CD4-positive, alpha-beta T cell treated with Interleukin-1 beta for 1 hour (primary cell): Measurements from ENCODE around the gene PTPRR.

Experiments
- DNase-seq, 2 donors: peaks; one replicate each; pipeline ENCODE4 v3.0.0-alpha.2; 2020 to 2022

PTPRR gene

DNA sequence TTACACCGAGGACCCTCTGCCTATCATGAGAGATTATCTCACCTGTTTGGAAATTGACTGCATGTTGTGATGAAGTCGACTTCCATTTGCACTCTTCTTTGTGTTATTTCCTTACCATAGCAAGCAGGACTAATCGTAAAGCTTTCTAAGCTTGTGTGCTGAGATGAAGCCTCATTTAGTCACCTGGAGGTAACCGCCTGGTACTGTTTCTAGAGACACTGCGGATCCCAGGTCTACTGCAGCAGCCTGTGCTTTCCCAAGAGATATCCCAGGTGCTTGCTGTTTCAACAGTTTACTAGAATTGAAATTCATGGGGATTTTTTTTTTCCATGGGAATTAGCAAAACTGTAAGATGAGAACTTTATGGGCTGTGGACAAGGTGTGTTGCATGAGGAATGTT lies 131.8 kb downstream of the PTPRR start:
- DNase-seq = no peak

DNA sequence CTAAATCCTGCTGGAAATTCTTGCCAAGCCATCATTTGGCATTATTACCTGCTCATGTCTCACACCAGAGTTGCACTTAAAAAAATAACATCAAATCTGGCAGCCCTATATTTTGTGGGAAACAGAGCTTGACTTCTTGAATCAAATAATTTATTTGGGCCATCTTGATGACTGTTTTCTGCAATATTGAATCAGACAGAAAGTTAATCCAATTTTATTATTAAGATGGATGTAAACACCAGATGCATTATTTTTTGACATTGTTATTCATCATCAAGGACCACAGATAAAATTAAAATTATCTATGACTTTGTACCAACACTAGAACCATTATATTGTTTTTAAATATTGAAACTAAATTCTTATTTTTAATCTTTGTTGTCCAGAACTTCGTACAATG lies 132.9 kb downstream of the PTPRR start:
- no peak for DNase-seq

DNA sequence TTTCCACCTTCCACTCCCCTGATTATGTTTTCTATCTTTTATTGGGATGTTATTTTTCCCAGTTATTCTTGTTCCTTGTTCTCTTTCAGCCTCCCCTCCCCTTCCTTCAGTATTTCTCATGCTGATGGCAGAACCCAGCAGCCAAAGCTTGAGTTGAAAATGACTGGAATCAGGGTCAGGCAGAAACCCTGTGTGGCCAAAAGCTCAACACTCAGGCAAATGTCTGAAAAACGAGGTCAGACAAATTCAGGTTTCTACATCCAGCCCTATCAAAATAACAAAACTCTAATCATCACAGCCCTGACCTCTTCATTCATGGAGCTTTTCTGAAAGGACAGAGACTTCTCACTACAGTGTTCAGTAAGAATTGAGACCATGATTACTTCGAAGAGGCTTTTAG lies 134.6 kb downstream of the PTPRR start:
- no peak for DNase-seq

DNA sequence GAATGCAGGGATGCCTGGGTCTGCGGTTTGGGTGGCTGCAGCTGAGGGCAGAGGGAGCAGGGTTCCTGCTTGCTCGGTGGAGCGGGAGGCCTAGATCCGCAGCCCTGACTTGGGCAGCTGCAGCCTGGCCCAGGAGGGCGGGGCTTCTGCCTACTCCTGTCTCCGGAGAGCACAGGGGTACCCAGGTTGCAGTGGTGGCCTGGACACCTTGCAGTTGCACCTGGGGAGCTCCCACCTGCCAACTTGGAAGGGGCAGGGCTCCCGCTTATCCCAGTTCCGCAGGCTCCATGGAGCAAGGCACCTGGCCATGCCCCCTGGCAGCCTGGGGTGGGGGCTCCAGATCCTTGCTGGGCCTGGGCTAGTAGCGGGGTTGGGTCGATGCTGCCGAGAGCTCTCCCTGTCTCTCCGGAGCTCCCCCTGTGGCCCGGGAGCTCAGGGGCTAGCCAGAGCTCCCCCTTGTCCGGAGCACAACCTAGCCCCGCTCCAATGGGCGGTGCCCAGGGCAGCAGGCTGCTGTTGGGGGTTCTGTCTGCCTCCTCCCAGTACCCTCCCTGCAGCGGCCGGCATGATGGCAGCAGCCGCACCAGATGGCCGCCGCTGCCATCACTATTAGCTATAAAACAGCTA lies 136.4 kb downstream of the PTPRR start:
- no peak for DNase-seq

DNA sequence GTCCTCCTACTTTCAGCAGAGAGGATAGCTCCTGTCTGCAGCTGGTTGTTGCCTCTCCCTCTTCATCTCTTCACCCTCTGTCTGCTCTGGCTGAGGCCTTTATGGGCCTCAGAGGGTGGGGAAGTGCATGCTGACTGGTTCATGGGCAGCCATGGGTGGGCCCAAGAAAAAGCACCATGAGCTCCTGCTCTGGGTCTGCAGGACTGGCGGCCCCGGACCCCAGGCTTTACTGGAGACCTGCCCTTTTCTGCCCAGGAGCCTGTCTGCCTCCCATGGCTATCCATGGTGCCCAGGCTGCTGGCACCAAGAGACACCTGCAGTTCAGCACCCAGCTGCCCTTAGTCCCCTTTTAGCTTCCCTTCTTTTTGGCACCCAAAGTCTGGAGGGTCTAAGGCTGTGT lies 137.1 kb downstream of the PTPRR start:
- no peak for DNase-seq

DNA sequence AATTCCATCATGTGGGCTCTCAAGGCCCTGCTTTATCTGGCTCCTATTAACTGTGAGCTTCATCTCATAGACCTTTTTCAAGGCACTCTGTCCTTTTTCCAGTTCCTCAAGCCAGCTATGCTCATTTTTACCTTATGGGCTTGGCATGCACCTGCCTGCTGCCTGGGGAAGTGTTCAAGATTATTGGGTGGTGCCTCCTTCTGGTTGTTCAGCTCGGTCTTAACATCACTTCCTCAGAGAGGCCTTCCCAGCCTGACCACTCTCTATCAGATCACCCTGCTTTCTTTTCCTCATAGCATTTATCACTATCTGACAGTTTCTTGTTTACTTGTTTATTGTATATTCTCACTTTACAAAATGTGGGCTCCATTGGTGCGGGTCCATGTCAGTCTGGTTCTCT lies 141.3 kb downstream of the PTPRR start:
- no peak for DNase-seq

DNA sequence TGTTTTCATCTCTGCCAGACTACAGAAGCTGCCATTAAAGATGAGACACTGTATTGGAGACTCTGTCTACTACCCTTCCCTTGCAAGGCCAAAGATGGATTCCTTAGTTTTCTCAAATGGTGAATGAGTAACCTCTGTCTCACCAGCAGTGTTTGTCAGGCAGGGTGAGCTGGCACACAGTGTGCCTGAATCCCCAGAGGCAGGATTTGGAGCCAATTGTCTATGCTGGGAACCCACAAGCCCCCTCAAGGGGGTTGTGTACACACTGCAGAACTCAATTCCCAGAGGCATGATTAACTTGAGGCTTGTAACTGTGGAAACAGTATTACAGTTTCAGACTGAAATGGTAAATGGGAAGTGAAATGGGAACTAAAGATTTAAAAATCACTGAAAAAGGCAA lies 146.5 kb downstream of the PTPRR start:
- DNase-seq = no peak

DNA sequence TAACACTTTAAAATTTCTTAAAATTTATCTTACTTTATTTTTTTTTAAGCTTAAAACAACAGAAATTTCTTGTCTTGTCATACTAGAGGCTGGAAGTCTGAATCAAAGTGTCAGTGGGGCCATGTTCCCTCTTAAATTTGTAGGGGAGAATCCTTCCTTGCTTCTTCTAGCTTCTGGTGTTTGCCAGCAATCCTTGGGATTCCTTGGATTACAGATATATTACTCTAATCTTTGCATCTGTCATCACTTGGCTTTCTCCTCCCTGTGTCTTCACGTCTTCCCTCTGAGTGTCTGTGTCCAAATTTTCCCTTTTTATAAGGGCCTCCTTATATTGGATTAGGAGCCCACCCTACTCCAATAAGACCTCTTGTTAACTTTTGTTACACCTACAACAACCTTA lies 147.7 kb downstream of the PTPRR start:
- no peak for DNase-seq

DNA sequence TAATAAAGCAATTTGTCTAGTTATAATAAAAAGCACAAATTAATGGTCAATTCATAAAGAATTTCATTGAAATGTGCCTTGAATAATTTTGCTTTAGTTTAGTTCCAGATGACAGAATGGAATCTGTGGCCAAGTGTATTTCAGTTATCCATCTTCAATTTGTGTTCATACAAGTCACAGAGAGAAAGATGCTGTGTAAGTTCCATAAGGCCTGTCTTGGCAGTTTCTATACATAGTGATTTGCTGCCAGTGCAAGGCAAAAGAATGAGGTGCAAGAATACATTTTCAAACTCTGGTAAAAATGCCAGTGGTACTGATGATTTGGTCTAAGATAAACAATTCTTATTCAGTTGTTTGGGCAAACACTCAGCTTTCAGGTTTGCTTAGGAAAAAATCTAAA lies 149.0 kb downstream of the PTPRR start:
- no peak for DNase-seq

DNA sequence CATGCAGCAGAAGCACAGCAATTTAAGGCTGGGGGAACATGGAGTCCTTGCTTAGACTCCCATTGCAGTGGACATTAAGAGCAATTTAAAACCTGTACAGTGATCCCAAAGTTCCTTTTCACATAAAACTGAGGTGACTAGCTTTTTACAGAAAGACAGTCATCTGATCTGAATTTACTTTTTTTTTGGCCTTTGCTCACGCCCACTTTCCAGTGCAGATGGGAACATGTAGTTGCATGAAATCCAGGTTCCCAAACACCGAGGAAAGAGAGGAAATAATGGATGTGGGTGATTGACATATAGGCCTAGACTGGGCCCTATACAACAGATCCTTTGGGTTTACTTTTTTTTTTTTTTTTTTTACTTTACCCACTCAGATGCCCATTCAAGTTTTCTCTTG lies 156.9 kb downstream of the PTPRR start:
- no peak for DNase-seq

DNA sequence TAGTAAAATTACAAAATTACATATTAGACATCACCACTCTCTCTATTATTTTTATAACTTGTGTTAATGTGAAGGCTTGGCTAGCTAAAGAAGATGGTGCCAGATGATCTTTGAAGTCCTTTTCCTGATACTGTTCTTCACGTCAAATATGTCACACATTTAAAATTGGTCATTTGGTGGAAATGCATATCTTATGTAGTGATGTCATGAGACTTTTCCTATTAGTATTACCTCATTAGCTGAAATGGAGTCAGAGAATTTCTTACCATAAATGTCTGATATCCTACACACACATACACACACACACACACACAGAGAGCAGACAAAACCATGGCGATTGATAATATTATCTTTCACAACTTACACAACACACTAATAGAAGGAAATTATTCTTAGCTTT lies 158.5 kb downstream of the PTPRR start:
- DNase-seq = no peak

DNA sequence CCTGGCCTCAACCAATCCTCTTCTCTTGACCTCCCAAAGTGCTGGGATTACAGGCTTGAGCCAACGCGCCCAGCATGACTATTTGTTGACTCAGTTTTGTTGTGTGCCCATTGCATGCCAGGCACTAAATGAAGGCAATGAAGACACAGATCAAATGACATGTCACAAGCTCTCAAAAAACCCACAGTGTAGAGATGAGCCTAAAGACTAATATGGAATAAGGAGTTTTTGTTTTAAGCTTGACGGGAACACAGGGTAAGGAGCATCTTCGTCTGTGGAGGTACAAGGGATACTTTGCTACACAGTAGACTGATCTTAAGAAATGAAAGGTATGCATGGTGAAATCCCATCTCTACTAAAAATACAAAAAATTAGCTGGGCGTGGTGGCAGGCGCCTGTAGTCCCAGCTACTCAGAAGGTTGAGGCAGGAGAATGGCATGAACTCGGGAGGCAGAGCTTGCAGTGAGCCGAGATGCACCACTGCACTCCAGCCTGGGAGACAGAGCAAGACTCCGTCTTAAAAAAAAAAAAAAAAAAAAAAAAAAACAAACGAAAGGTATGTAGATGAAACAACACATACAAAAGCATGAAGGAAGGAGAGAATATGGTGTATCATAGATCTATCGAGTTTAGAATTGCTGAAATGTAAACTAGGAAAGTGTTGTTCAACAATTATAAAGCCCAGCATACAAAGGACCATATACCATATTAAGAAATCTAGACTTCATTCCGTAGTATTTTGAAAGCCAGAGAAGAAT lies 161.2 kb downstream of the PTPRR start:
- DNase-seq = no peak

DNA sequence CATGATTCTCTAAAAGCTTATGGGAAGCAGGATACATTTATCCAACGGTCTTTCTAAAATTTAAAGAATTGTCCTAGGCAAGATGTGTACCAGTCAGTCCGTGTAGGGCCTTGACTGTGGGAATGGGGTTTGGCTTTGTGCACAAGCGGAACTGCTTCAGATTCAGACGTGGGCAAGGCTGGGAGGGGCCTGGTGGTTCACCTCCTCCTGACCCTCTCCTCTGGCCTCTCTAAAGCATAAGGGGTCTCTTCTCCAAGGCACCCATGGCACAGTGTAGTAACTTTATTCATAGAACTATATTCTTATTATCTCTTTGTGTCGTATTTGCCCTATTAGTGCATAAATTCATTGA lies 162.1 kb downstream of the PTPRR start:
- DNase-seq = no peak

DNA sequence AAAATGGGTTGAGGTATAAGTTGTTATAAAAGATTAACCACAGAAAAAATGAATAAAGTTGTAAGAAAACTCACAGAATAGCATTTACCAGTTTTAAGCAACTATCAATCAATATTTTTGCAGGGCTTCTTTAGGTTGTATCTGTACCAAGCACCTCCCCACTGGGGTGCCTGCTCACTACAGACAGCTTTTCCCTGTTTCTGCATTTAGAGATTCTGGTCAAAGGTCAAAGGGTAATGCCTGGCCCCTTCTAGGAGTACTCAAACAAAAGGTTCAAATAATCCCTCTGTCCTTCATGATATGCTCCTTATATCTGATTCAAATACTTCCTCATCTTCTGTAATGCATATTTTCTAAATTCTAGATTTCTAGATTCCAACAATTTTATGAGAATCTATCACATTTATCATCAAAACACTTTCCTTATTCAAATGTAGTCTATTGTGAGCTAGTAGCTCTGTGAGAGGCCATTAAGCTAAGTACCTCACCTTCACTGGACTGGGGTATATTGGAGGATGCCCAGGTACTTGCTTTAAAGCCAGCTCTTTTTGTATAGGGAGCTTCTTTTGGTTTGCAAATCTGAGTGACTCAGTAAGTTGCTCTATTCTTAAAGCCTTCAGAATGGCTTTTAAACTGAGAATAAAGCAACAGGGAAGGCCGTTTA lies 162.6 kb downstream of the PTPRR start:
- no peak for DNase-seq

DNA sequence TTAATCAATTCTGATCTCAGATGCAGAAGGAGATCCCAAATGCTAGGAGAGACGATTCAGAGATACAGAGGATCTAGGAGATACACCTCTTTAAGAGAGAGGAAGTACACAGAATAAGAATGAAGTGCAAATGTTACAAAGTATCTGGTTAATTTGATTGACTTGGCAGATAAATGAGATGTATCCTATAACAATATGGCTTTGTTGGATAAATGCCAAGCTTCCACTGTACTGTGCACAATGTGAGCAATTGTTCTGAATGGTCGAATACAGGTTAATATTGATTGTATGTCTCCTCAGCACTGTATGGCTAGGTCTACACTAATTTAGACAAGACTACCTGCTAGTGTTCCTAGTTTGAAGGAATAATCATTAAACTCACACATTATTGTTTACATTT lies 163.7 kb downstream of the PTPRR start:
- DNase-seq = no peak

DNA sequence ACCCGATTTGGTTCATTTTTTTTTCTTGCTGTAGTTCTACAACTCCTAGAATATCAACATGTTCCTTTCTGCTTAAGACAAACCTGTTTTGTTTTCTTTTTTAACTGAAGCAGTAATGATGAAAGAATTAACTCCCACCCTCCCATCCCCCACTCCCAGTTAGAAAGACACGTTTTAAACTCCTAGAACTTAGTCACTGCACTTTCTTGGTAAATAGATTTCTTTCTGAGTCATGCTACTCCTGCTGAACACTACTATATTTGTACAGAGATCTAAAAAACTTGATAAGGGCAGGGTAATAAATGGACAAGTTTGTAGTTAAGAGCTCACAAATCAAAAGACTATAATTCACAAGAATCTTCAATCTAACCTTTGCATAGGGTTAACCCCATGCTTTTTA lies 164.4 kb downstream of the PTPRR start:
- DNase-seq = no peak

DNA sequence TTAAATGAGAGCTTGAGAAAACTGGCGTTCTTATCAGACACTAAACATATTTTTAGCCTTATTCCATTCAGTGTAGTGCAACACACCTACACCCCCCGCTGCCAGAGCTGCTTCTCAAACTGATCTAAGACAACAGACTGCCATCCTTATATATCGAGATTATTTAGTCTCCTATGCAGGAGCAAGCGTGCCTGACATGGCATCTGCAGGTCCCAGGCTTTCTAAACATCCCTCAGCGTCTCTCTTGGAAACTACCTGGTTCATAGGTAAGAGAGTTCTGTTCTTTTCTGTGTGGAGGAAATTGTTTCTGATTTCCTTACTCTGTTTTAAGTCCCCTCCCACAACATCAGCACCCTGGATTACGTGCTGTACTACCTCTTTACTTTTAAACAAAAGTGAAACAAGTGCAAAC lies 166.2 kb downstream of the PTPRR start:
- DNase-seq = no peak

DNA sequence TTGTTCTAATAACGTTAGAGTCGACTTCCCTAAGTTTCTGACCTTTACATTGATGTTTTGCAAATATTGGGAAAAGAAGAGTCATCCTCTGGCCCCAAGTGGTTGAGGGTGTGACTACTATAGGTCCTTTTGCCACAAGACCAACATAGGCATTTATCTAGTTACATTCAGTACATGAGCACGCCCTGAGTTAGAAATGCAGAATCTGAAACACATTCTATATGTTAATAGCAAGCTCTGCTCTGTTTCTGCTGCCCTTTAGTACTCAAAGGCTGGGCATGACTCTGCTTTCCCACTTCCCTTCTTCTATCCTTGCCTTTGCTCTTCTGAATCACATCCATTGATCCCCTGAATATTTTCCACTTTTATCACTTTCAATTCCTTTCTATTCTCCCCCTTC lies 168.2 kb downstream of the PTPRR start:
- no peak for DNase-seq

DNA sequence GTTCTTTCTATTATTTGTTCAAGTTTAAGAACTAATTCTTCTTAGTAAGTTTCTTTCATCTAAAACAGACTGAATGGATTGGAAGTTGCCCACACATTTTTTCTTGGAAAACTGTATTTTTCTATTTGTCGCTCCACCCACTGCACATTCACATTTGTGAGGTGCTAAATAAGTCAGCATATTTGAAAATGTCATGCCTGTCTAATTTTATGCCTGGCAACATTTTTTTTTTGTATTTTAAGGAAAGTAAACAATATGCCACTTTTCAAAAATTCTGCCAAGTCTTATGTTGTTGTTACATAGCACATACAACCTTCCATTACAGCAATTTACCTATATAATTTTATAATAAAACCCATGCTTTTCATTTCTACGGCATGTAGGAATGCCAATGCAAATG lies 170.6 kb downstream of the PTPRR start:
- DNase-seq = no peak

DNA sequence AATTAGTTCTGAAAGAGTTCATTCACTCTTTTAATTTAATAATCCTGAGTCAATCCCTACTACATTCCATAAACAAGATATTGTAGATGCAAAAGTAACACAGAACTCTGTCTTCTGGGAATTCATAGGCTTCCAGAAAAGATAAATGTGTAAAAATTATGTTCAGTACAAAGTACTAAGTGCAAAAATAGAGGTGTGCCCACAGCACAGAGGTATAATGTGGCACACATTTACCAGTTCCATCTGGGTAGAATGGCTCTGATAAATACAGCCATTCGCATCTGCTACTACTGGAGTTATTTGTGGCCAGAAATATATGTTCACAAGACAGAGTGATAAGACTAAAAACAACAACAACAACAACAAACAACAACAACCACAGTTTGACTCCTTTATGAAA lies 171.7 kb downstream of the PTPRR start:
- no peak for DNase-seq

DNA sequence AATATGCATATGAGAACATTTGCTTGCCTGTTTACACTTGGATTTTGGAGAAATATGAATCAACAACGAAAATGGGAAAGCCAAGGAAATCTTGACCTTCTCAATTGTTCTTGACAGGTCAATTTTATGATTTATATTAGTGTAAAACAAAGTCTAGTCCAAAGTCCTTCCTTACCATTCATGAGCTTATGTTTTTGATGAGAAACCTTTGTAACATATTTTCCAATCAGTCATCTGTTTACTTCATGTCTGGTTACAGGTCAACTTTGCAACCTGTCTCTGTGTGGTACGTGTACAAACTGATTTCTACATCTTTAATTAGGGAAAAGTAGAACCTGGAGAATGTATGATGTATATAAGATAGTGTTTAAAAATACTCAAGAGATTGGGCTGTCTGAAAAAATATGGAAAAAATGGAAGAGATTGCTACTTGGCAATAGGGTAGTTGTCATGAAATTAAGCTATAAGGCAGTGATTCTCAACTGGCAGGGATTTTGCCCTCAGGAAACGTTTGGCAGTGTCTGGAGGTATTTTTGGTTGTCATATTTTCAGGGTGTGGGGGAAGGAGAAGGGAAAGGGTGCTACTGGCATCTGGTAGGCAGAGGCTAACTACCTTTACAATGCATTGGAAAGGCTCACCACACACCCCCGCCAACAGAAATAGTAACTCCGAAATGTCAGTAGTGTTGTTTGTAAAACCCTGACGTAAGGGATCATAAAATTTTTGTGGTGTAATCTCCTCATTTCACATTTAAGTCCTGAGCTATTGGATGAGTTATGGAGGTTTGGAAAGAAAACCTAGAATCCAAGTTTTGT lies 172.9 kb downstream of the PTPRR start:
- DNase-seq = no peak

DNA sequence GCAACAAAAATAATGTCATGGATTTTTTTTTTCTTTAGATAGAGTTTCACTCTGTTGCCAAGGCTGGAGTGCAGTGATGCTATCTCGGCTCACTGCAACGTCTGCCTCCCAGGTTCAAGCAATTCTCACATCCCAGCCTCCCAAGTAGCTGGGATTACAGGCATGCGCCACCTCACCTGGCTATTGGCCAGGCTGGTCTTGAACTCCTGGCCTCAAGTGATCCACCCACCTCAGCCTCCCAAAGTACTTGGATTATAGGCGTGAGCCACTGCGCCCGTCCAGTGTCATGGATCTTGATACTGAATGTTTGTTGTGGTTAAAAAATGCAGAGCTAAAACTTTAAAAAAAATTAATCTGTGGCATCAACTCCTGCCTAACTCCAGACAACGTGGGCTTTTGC lies 175.5 kb downstream of the PTPRR start:
- DNase-seq = no peak

DNA sequence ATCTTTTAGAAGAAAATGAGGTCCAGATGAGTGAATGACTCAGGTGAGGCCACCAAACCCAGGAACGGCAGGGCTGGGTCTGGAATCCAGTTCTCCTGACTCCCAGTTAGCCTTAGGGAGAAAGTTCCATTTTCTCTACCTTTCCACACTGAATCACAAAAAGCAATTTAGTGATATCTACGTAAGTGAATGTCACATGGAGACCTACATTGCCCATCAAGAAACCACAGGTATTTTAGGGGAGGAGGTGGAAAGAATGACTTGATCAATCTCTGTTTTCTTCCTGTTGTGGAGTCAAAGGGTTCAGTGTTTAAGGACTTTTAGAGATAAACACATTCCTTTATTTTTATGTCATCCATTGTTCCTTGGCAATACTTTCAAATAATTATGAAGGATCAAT lies 176.4 kb downstream of the PTPRR start:
- no peak for DNase-seq

DNA sequence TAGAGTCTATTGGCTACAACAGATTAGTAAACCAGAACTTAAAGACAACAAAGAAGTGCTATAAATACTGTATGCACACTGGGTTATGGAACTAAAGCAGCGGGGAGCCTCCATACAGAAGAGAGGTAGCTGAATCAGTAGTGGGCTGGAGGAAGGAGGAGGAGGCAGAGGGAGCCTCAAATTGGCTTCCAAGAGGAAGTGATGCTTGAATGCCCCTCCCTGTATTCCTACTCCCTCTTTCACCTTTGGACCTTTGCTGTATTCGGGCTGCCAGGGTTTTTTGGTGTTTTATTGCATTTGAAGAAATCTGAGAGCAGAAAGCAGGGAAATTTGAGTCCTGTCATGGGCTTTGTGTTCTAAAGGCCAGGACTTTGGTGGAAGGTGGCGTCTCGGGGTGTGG lies 179.3 kb downstream of the PTPRR start:
- no peak for DNase-seq
